Myocyte (in vitro differentiated cells): ENCODE measurements around the gene DSC2. TPM values are rescaled to one million over a fixed set of nuclear protein-coding genes. Genes with fewer than 3 reads are reported as not detected.

ENCODE experiments used
- DNase-seq: peaks from one replicate; pipeline ENCODE4 v3.0.0-alpha.2; 2012; ENCODE audit warnings: low read depth
- total RNA-seq: library from RNA; depleted of rRNA; stranded (reverse); fragments of >200 nt; gene quantifications from 2 replicates; pipeline ENCODE4 v1.2.3, GENCODE V29; 2014

Gene DSC2
- total RNA-seq, 1 donor from 2014 or later, result not detected

- DNase-seq, result no peak
Observed at GRCh38 chr18:31098878-31099277, 3.3 kb downstream of the DSC2 start.

- no peak for DNase-seq
Observed at GRCh38 chr18:31097666-31098065, 4.6 kb downstream of the DSC2 start.

GRCh38 chr18:31093880-31094279 is 8.3 kb downstream of the DSC2 start:
- no peak for DNase-seq

GRCh38 chr18:31093294-31093693 is 8.9 kb downstream of the DSC2 start:
- no peak for DNase-seq

GRCh38 chr18:31091350-31091749 is 10.9 kb downstream of the DSC2 start:
- DNase-seq, result no peak

- no peak for DNase-seq
Observed at GRCh38 chr18:31088532-31088931, 13.7 kb downstream of the DSC2 start.

- no peak for DNase-seq
Observed at GRCh38 chr18:31079973-31080372, 22.2 kb downstream of the DSC2 start.

- DNase-seq, result no peak
Observed at GRCh38 chr18:31077878-31078277, 24.3 kb downstream of the DSC2 start.

- DNase-seq, result no peak
Observed at GRCh38 chr18:31072175-31072574, 30.0 kb downstream of the DSC2 start.

GRCh38 chr18:31070206-31070605 is 32.0 kb downstream of the DSC2 start:
- no peak for DNase-seq

- DNase-seq, result no peak
Observed at GRCh38 chr18:31066266-31066665, 36.0 kb downstream of the DSC2 start.

GRCh38 chr18:31065036-31065773 is 37.0 kb downstream of the DSC2 start:
- no peak for DNase-seq

- no peak for DNase-seq
Observed at GRCh38 chr18:31064130-31064529, 38.1 kb downstream of the DSC2 start.

GRCh38 chr18:31061945-31062344 is 40.3 kb downstream of the DSC2 start:
- DNase-seq, result no peak

- DNase-seq, result no peak
Observed at GRCh38 chr18:31058897-31059296, 43.3 kb downstream of the DSC2 start.

- no peak for DNase-seq
Observed at GRCh38 chr18:31057917-31058316, 44.3 kb downstream of the DSC2 start.

GRCh38 chr18:31057051-31057450 is 45.2 kb downstream of the DSC2 start:
- DNase-seq, result no peak

GRCh38 chr18:31056296-31056695 is 45.9 kb downstream of the DSC2 start:
- DNase-seq, result no peak

GRCh38 chr18:31050635-31051034 is 51.6 kb downstream of the DSC2 start:
- DNase-seq, result no peak

GRCh38 chr18:31049189-31049588 is 53.0 kb downstream of the DSC2 start:
- DNase-seq, result no peak

GRCh38 chr18:31048216-31048615 is 54.0 kb downstream of the DSC2 start:
- no peak for DNase-seq

GRCh38 chr18:31046916-31047315 is 55.3 kb downstream of the DSC2 start:
- DNase-seq, result no peak

- DNase-seq, result no peak
Observed at GRCh38 chr18:31045599-31045998, 56.6 kb downstream of the DSC2 start.

- DNase-seq, result no peak
Observed at GRCh38 chr18:31044926-31045325, 57.3 kb downstream of the DSC2 start.
